Neural progenitor cell (in vitro differentiated cells): ENCODE results near the gene MNT. TPM values are rescaled to one million over a fixed set of nuclear protein-coding genes. Genes with fewer than 3 reads are reported as not detected.

Experiments used
- DNase-seq: peaks from one replicate; pipeline ENCODE4 v3.0.0-alpha.2; 2016; ENCODE audit warnings: low spot score
- H2AFZ ChIP-seq: fragments of 200-600 bp; sonication (generic); replicated peaks from 2 replicates; pipeline ENCODE4 v1.6.1; 2016; ENCODE audit warnings: antibody characterized with exemption
- H3F3A ChIP-seq: fragments of 200-600 bp; sonication (generic); 2 replicates; pipeline ENCODE4 v1.6.1; 2016; ENCODE audit warnings: antibody characterized with exemption, low read depth
- H3K27ac ChIP-seq: fragments of 200-600 bp; sonication (generic); 2 replicates; pipeline ENCODE4 v1.5.1; 2016; ENCODE audit warnings: mild to moderate bottlenecking
- H3K27me3 ChIP-seq: fragments of 200-600 bp; sonication (generic); 2 replicates; pipeline ENCODE4 v1.6.1; 2016; ENCODE audit warnings: mild to moderate bottlenecking, moderate library complexity
- H3K36me3 ChIP-seq: fragments of 200-600 bp; sonication (generic); 2 replicates; pipeline ENCODE4 v1.5.1; 2016
- H3K4me1 ChIP-seq: fragments of 200-600 bp; sonication (generic); 2 replicates; pipeline ENCODE4 v1.6.1; 2016; ENCODE audit warnings: mixed run types
- H3K4me2 ChIP-seq: fragments of 200-600 bp; sonication (generic); 2 replicates; pipeline ENCODE4 v1.6.1; 2016
- H3K4me3 ChIP-seq: fragments of 200-600 bp; sonication (generic); 2 replicates; pipeline ENCODE4 v1.5.1; 2016
- H3K79me2 ChIP-seq: fragments of 200-600 bp; sonication (generic); 2 replicates; pipeline ENCODE4 v1.6.1; 2016; ENCODE audit warnings: low read depth
- H3K9ac ChIP-seq: fragments of 200-600 bp; sonication (generic); 2 replicates; pipeline ENCODE4 v1.6.1; 2016
- H3K9me3 ChIP-seq: fragments of 200-600 bp; sonication (generic); 2 replicates; pipeline ENCODE4 v1.5.1; 2016; ENCODE audit warnings: low read depth
- H4K20me1 ChIP-seq: fragments of 200-600 bp; sonication (generic); 2 replicates; pipeline ENCODE4 v1.6.1; 2016; ENCODE audit warnings: low read depth
- H3K27ac Mint-ChIP-seq: 3 replicates; pipeline ENCODE4 v1.8.0; 2021; ENCODE audit warnings: mixed read lengths
- H3K27me3 Mint-ChIP-seq: 2 replicates; pipeline ENCODE4 v1.8.0; 2022; ENCODE audit warnings: low read depth, mild to moderate bottlenecking, inconsistent platforms, moderate library complexity, mixed read lengths; ENCODE audit not compliant: insufficient read depth
- H3K36me3 Mint-ChIP-seq: 3 replicates; pipeline ENCODE4 v1.8.0; 2021; ENCODE audit warnings: mixed read lengths
- H3K4me1 Mint-ChIP-seq: 3 replicates; pipeline ENCODE4 v1.8.0; 2021; ENCODE audit warnings: mixed read lengths
- H3K4me3 Mint-ChIP-seq: 3 replicates; pipeline ENCODE4 v1.8.0; 2021; ENCODE audit warnings: mild to moderate bottlenecking, moderate library complexity, mixed read lengths
- H3K9me3 Mint-ChIP-seq: 3 replicates; pipeline ENCODE4 v1.8.0; 2020; ENCODE audit warnings: mixed read lengths
- EZH2 ChIP-seq: fragments of 200-600 bp; sonication (generic); IDR thresholded peaks from 2 replicates; pipeline ENCODE4 v1.6.1; 2017; ENCODE audit warnings: antibody characterized with exemption, mild to moderate bottlenecking, moderate library complexity
- EZH2phosphoT487 ChIP-seq: fragments of 200-600 bp; sonication (generic); IDR thresholded peaks from 2 replicates; pipeline ENCODE4 v1.6.1; 2017; ENCODE audit warnings: antibody characterized with exemption
- total RNA-seq: library from RNA; depleted of rRNA; stranded (reverse); fragments of >200 nt; gene quantifications from 2 replicates; pipeline ENCODE4 v1.2.3, GENCODE V29; 2015; ENCODE audit warnings: low replicate concordance
- TF ChIP-seq, protein P1 (sequence below): fragments of 200-600 bp; sonication (generic); IDR thresholded peaks from 2 replicates; pipeline ENCODE4 v1.5.1; 2017; ENCODE audit warnings: antibody characterized with exemption, mild to moderate bottlenecking

The MNT gene
- total RNA-seq, 1 donor from 2014 or later: 2.2 TPM

DNA sequence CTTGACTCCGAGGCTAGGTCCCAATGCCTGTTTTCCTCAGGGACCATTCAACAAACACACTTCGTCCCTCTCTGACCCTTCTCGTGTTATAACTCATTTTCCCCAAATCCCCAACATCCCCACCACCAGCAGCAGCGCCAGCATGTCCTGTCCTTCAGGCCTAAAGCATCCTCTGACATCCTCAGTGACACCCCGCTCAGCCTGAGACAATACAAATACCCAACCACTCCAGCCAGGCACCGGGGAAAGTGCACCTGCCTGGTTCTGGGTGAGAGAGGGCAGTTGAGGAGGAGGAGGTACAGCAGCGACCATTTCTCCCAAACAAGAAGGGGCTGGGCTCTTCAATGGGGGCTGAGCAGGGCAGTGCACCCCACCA lies 4.7 kb downstream of the MNT start:
- Histone ChIP-seq H2AFZ (no peak overlapping the region), H3K4me1 (peaks cover 47% of the 10 kb centered on the region), H3K4me2 (peak overlapping the region; percentile 78), H4K20me1 (peaks cover 67% of the 10 kb centered on the region), H3K79me2 (peaks cover 56% of the 10 kb centered on the region), H3K36me3 (no peaks in the 10 kb centered on the region), H3K4me3 (peak overlapping the region; percentile 42), H3K9me3 (no peaks in the 10 kb centered on the region), H3K27me3 (no peaks in the 10 kb centered on the region), H3F3A (peaks cover 77% of the 10 kb centered on the region), H3K9ac (no peak overlapping the region), H3K27ac (no peak overlapping the region)
- TF ChIP-seq EZH2phosphoT487 (no peak), EZH2 (no peak)
- TF ChIP-seq, protein P1, sequence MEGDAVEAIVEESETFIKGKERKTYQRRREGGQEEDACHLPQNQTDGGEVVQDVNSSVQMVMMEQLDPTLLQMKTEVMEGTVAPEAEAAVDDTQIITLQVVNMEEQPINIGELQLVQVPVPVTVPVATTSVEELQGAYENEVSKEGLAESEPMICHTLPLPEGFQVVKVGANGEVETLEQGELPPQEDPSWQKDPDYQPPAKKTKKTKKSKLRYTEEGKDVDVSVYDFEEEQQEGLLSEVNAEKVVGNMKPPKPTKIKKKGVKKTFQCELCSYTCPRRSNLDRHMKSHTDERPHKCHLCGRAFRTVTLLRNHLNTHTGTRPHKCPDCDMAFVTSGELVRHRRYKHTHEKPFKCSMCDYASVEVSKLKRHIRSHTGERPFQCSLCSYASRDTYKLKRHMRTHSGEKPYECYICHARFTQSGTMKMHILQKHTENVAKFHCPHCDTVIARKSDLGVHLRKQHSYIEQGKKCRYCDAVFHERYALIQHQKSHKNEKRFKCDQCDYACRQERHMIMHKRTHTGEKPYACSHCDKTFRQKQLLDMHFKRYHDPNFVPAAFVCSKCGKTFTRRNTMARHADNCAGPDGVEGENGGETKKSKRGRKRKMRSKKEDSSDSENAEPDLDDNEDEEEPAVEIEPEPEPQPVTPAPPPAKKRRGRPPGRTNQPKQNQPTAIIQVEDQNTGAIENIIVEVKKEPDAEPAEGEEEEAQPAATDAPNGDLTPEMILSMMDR: no peak
- Mint-ChIP-seq H3K9me3 (no peaks in the 10 kb centered on the region), H3K4me3 (peak overlapping the region; percentile 82), H3K27me3 (peaks cover 20% of the 10 kb centered on the region), H3K4me1 (peaks cover 56% of the 10 kb centered on the region), H3K36me3 (no peaks in the 10 kb centered on the region), H3K27ac (peak overlapping the region; percentile 96)
- DNase-seq: no peak

DNA sequence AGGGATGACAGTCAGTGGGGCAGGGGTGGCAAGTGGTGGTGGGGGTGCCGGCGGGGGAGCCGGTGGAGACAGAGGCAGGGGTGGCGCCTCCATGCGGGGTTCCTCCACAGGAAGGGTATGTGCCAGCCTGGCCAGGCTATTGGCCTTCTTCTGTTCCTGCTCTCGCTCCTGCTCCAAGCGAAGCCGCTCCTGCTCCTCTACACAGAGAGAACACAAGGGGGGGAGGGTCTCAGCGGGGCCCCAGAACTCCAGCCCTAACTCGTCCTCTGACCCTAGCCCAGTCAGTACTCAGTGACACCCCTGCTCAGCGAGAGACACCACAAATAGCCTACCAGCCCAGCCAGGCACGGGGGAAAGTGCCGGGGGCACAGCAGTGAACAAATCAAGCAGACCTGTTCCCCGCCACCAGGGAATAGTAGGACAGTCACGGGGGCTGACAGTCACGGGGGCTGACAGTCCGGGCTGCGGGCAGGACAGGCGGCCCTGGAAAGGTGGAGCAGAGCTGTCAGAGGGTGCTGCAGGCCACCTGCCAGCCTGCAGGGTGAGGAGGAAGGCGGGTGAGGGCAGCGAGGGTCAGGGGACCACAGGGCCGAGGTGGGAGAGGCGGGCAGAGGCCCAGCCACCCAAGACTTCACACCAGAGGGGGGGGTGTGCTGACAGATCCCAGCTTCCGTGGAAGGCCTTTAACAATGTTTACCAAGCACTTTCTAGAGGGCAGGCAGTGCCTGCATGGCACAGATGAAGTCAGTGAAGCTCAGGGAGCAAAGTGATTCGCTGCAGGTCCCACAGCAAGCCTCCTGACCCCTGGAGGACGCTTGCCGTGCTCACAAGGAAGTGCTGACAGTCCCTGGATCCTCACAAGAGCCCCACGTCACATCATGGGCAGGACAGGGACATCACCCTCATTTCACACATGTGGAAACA lies 5.3 kb downstream of the MNT start:
- H2AFZ ChIP-seq: no peak overlapping the region
- Mint-ChIP-seq H3K9me3 (no peaks in the 10 kb centered on the region), H3K27ac (peak overlapping the region; percentile 96), H3K36me3 (no peaks in the 10 kb centered on the region), H3K4me1 (peaks cover 60% of the 10 kb centered on the region), H3K4me3 (peak overlapping the region; percentile 82), H3K27me3 (peaks cover 21% of the 10 kb centered on the region)
- peaks cover 73% of the 10 kb centered on the region for H3F3A ChIP-seq
- peak overlapping the region; percentile 42 for H3K4me3 ChIP-seq
- TF ChIP-seq, protein P1: peak; percentile 15
- no peak for TF ChIP-seq EZH2
- no peak overlapping the region for H3K27ac ChIP-seq
- no peaks in the 10 kb centered on the region for H3K27me3 ChIP-seq
- H3K4me1 ChIP-seq: peaks cover 47% of the 10 kb centered on the region
- H3K9ac ChIP-seq: no peak overlapping the region
- H3K36me3 ChIP-seq: no peaks in the 10 kb centered on the region
- no peaks in the 10 kb centered on the region for H3K9me3 ChIP-seq
- H3K79me2 ChIP-seq: peaks cover 57% of the 10 kb centered on the region
- H4K20me1 ChIP-seq: peaks cover 70% of the 10 kb centered on the region
- H3K4me2 ChIP-seq: peak overlapping the region; percentile 78
- DNase-seq: no peak

DNA sequence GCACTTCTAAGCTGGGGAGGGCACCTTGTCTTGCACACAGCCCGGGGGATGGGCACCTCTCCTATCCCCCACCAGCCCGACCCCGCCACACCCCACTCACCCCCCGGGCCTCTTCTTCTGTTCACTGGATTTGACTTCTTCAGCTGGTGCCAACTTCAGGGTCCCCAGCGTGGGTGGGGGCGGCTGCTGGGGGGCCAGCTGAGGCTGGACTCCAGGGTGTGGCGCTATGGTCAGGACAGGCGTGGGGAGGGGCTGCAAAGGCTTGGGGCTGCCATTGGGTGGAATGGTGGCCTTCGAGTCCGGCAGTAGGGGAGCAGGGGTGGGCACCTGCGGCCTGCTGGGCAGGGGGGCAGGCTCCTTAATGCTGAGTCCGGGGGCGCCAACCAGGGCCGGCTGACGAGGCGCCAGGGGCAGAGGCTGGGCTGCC lies 6.1 kb downstream of the MNT start:
- TF ChIP-seq, protein P1: no peak
- no peak for TF ChIP-seq EZH2
- TF ChIP-seq EZH2phosphoT487: no peak
- Histone ChIP-seq H3K27ac (no peak overlapping the region), H3K4me3 (no peak overlapping the region), H4K20me1 (peaks cover 64% of the 10 kb centered on the region), H2AFZ (no peak overlapping the region), H3K9ac (no peak overlapping the region), H3K9me3 (no peaks in the 10 kb centered on the region), H3K27me3 (no peaks in the 10 kb centered on the region), H3K79me2 (peaks cover 52% of the 10 kb centered on the region), H3K4me2 (no peak overlapping the region), H3K4me1 (peaks cover 47% of the 10 kb centered on the region), H3F3A (peaks cover 66% of the 10 kb centered on the region), H3K36me3 (no peaks in the 10 kb centered on the region)
- peak overlapping the region; percentile 60 for H3K27ac Mint-ChIP-seq
- no peaks in the 10 kb centered on the region for H3K36me3 Mint-ChIP-seq
- no peaks in the 10 kb centered on the region for H3K9me3 Mint-ChIP-seq
- peaks cover 21% of the 10 kb centered on the region for H3K27me3 Mint-ChIP-seq
- H3K4me3 Mint-ChIP-seq: peak overlapping the region; percentile 84
- no peak for DNase-seq
- peaks cover 68% of the 10 kb centered on the region for H3K4me1 Mint-ChIP-seq
